ENCODE results near the gene SCFD2.
"Not testable (repeated sequence)": the region's sequence is repeated elsewhere in the genome, so short reads cannot be mapped to it uniquely, and the experiment has no call there.

The SCFD2 gene

GRCh38 chr4:53005808-53006207, 360.1 kb downstream of the SCFD2 start:
- no peak for DNase-seq

DNA sequence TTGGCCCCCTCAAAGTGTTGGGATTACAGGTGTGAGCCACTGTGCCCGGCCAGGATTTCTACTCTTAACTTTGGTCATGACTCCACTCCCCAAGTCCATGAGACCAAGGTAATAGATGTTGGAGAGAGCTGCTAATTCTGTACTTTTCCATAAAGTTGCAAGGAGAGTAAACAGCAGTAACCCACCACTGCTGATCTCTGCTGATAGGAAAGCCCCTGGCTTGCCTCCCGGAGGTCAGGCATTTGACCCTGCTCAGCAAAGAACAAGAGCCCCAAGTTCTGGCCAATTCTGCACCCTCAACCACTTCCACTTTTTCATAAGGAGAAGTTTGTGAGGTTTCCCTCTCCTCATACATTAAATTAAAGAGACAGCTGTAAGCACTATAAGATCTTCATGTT, 360.7 kb downstream of the SCFD2 start:
- no peak for DNase-seq

DNA sequence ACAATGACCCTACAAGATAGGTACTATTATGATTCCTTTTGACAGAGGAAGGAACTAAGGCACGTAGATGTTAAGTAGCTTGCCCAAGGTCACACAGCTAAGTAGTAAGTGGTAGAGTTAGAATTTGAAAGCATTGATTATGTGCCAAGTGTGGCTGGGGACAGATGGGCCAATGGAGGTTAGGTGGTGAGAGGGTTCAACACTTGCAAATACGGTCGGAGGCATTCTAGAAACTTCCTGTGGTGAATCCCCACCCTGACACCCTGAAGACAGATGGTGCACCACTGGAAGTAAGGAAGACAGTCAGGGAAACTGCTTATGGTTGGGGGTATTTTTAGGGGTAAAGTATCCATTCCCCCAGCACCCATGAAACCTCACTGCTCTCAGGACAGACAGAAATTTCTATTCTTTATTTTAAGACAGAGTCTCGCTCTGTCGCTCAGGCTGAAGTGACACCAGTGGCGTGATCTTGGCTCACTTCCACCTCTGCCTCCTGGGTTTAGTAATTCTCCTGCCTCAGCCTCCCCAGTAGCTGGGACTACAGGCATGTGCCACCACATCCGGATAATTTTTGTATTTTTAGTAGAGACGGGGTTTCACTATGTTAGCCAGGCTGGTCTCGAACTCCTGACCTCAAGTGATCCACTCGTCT, 361.2 kb downstream of the SCFD2 start:
- no peak for DNase-seq

DNA sequence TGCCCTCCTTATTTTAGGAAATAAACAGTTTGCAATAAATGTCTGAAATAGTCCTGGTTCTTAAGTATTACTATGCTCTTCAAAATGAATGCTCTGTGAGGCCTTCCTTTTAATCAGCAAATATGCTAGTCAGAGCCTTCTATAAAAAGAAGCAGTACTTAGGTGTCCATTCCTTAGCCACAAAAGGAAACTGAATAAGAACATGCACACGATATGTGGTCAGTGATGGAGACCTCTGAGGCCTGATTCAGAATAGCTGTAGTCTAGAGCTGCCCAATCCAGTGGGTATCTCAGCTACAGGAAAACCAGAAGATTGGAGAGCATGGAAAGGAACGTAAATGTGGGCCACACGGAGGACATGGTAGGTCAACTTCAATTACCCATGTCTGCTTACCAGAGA, 361.9 kb downstream of the SCFD2 start:
- no peak for DNase-seq

DNA sequence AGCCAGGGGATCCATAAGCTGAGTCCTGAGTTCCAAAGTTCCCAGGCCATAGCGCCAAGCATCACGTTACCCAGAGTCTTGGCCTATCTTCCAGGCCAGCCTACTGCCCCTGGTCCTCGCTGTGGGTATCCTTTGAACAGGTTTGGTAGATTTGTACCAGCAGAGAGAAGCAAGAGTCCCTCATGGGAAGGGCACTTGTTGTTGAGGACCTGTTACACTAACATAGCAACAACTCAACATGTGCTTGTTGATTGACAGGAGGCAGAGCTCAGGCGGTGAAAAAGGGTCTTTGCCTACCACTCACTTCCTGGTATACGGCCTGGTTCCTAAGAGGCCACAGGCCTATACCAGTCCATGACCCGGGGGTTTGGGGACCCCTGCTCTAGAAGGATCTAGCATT, 365.3 kb downstream of the SCFD2 start:
- DNase-seq: no peak

GRCh38 chr4:52999626-53000025, 366.2 kb downstream of the SCFD2 start:
- DNase-seq: no peak

DNA sequence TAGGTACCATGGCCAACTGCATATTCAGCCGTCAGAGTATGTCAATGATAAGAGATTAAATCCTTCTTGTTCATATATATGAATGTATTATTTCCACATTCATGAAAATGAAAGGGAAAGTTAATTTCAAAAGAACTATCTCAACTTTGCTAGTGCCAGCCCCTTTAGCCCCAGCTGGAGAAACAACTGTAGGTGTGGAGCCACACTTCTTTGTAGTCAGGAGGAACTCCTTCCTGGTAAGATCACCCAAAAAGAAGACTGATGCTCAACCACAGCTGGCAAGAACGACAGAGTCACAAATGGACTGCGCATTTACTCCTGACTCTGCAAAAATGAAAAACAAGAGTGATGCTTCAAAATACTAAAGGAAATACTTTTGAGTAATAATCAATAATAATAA, 367.4 kb downstream of the SCFD2 start:
- DNase-seq: no peak

- no peak for DNase-seq
Measured at GRCh38 chr4:52997132-52997416, 368.8 kb downstream of the SCFD2 start.

DNA sequence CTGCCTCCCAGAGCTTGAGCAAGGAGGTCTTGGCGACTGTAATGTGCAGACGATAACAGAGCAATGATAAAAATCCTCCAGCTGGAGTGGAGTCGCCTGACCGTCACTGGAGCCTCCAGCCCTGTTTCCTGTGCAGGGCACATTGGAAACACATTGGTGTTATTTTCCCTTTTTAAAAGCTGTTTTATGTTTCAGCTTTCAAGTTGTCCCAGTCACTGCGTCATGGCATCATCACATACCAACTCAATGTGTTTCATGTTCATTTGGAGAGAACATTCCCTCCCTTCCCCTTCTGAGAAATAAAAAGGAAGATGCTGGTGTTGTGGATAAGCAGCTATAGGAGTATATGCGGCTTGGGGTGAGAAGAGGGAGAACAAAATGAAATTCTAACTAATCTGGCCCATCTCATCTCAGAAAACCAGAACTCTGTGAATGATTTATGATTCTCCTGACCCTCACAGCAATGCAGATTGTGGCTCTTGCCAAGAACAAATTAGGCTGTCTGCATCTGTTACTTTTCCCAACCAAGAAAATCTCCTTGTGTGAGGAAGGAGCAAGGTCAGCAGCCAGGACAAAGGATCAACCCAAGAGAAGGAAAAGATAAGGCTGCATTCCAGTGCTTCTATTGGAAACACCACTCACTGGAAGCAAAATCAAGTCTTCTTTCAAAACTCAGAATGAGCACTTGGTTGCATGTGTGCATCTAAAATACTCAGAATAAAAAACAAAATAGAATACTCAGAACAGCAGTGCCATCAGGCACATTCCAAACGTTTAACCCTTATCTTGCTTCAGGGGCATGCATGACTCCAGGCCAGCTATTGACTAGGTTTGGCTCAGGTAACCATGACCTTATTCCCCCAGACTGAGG, 369.4 kb downstream of the SCFD2 start:
- DNase-seq: no peak

- DNase-seq: no peak
Measured at GRCh38 chr4:52995360-52996030, 370.4 kb downstream of the SCFD2 start.

- no peak for DNase-seq
Measured at GRCh38 chr4:52994567-52994966, 371.3 kb downstream of the SCFD2 start.

DNA sequence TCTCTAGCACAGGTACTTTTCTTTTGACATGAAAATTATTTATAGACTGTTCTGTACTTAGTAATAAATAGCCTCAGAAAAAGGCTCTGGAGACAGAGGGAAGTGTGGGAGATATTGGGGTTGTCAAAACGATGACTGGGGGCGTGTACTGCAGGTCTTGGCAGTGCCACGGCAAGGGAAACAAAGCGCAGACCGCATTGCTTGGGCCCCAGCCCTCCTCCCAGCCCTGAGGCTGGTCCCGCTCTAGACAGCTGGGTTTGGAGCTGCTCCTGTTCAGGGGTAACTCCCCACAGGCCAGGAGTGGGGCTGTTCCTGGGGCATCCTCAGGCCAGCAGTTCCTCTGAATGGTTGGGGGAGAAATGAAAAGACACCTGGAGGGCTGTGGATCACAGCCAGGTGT, 372.1 kb downstream of the SCFD2 start:
- no peak for DNase-seq

DNA sequence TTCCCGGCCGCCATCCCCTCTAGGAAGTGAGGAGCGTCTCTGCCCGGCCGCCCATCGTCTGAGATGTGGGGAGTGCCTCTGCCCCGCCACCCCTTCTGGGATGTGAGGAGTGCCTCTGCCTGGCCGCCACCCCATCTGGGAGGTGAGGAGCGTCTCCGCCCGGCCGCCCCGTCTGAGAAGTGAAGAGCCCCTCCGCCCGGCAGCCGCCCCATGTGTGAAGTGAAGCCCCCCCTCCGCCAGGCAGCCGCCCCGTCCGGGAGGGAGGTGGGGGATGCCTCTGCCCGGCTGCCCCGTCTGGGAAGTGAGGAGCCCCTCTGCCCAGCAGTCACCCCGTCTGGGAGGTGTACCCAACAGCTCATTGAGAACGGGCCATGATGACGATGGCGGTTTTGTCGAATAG, 373.3 kb downstream of the SCFD2 start:
- not testable (repeated sequence) for DNase-seq

DNA sequence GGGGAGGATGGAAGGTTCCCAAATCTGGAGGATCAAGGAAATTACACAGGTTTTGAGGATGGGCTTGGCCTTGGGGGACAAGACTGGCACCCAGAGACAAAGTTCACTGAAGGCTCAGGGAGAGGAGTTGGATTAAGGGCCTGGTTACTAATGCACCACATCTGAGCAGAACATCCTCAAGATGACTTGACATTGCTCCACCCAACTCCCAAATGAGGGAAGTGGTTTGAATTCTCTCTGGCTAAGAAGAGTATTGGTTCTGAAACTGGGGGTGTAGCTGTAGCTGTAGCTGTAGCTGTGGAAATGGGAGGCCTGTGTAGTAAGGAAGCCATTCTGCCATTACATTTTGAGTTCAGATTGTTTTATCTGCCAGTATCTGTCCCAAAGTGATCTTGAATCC, 374.4 kb downstream of the SCFD2 start:
- no peak for DNase-seq

DNA sequence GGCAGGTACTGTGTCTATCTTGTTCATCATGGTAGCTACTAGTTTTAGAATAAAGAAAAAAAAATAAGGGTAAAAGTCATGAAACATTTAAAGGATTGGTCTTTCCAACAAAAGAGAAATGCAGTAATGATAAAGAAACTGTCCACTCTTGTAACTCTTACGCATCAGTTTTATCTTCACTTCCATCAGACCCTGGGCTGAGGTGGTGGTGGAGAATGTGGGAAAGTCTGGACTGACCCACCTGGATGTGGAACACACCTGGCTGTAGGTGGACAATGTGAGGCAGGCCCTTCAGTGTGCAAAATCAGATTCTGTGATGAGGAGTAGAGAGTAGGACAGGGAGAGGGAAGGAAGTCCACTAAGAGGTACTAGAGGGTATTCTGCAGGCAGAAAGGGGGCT, 375.2 kb downstream of the SCFD2 start:
- DNase-seq: no peak

DNA sequence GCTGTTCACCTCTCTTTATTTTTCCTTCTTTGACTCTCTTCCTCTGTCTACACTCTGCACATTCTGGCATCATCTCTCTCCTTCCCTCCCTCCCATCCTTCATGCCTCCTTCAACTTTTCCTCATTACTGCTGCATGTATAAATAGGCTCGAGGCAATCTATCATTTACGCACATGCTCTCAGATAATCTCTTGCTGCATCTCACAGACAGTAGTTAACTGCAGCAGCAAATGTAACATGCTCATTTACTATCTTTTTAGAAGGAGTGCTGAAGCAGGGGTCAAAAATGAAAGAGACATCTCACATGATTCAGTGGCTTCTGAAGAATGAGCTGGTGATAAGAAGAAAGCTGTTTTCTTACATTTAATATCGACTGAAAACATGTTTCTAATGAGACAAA, 376.0 kb downstream of the SCFD2 start:
- no peak for DNase-seq

GRCh38 chr4:52987392-52988056, 378.3 kb downstream of the SCFD2 start:
- no peak for DNase-seq

GRCh38 chr4:52984462-52984881, 381.4 kb downstream of the SCFD2 start:
- no peak for DNase-seq

- DNase-seq: no peak
Measured at GRCh38 chr4:52983563-52984303, 382.1 kb downstream of the SCFD2 start.

DNA sequence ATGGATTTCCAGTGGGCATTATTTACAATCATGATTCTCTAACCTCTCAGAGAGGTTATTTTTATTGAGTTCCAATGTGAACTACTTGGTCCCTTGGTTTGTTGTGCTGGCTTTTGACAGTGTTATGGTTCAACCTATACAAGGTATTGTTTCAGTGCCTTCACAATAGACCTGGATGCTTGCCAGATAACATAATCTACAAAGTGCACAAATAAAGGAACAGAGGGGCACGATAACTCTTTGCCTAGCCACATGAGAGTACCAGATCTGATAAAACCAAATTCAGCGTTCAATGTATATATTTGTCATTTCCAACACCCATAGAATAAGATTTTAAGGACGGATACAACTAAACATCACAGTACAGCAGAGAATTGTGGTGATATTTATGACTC, 382.9 kb downstream of the SCFD2 start:
- DNase-seq: no peak

GRCh38 chr4:52982255-52982945, 383.5 kb downstream of the SCFD2 start:
- no peak for DNase-seq

All from stimulated activated CD4-positive, alpha-beta T cell treated with anti-CD3 and anti-CD28 coated beads, Interleukin-1b, Interleukin-23, amount 100 ng/mL, for 48 hours (primary cell).